ENCODE measurements around the gene SMAD6.

Gene SMAD6

DNA sequence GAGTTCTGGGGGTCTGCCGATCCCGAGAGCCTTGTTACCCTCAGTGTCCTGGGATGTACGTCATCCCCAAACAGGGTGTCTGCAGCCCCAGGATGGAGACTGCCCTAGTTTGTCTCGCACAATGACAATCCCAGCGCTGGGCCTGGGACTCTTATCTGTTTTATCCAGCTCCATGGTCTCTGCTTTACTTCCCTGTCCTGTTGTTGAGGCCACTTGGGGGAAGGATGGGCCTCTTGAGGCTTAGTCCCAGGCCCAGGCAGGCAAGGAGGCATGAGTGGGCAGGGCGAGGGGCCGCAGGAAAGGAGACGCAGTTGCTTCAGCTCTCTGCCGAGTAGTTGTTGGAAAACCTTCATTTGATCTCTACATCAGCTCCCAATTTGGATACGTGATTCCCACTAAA is 17.4 kb downstream of the SMAD6 start:
- no peak for DNase-seq (ENCODE audit: extremely low read depth in 1 of 2, low read depth in 1 of 2)

DNA sequence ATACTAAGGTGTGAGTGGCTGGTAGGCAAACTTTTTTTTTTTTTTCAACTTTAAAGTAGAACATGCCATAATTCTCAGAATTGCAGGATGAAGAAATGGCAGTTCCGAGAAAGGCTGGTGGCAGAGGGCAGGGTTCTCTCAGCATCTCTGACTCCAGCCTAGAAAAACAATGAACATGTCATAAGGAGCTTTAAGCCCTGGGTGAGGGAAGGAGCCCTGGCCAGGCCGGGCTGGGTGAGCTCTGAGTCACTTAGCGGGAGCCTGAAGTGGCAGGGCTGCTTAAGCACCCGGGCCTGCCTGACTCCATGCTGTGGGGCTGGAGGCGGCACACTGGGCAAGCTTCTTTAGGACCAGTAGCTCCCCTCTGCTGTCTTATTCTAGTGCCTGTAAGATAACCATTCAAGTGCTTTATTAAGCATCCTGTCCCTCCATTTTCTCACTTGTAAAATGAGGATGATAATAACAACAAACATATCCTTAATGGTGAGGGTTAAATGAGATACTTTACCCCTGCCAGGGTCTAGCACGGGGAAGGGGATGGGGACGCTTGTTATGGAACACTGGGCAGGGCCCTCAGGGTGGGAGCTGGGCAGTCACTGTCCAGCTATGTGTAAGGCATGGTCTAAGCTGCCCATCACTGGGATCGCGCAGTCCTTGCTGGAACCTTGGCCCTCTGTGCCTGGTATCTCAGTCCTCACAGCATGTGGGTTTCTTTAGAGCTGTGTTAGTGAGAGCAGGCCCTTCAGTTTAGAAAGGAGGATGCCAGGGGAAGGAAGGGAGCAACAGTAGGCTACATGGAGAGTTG is 18.4 kb downstream of the SMAD6 start:
- no peak for DNase-seq (ENCODE audit: extremely low read depth in 1 of 2, low read depth in 1 of 2)

GRCh38 chr15:66721020-66721419 is 19.0 kb downstream of the SMAD6 start:
- DNase-seq (ENCODE audit: extremely low read depth in 1 of 2, low read depth in 1 of 2), result no peak

- no peak for DNase-seq (ENCODE audit: extremely low read depth in 1 of 2, low read depth in 1 of 2)
Observed at GRCh38 chr15:66721501-66721937, 19.5 kb downstream of the SMAD6 start.

- no peak for DNase-seq (ENCODE audit: extremely low read depth in 1 of 2, low read depth in 1 of 2)
Observed at GRCh38 chr15:66721954-66722353, 19.9 kb downstream of the SMAD6 start.

DNA sequence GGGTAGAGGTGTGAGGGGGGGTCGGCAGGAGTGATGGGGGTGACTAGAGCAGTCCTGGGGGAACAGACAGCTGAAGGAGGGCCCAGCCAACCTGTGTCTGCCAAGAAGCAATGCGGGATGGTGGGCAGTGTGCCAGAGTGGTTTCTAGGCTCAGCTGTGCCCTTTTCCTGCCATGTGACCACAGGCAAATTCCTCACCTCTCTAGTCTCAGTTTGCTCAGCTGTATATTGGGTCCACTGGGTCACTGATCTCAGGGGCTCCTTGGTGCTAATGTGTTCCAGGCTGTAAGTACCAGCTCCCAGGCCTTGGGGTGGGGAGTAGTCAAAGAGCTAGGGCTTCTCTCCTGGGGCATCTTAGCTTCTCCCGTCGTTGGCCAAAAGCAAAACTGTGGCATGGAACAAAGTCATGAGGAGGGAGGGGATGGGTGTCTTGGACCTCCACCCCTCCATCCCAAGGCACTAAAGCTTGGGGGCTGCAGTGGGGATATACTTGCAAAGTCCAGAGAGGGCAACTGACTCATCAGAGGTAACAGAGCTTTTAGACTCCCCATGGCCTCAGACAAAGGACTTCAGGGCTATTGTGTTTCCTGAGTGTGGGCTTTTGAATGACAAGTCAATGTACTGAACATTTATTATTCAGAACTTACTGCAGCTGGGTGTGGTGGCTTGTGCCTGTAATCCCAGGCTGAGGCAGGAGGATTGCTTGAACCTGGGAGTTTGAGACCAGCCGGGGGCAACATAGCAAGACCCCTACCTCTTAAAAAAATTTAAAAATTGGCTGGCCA is 20.9 kb downstream of the SMAD6 start:
- DNase-seq (ENCODE audit: extremely low read depth in 1 of 2, low read depth in 1 of 2), result no peak

DNA sequence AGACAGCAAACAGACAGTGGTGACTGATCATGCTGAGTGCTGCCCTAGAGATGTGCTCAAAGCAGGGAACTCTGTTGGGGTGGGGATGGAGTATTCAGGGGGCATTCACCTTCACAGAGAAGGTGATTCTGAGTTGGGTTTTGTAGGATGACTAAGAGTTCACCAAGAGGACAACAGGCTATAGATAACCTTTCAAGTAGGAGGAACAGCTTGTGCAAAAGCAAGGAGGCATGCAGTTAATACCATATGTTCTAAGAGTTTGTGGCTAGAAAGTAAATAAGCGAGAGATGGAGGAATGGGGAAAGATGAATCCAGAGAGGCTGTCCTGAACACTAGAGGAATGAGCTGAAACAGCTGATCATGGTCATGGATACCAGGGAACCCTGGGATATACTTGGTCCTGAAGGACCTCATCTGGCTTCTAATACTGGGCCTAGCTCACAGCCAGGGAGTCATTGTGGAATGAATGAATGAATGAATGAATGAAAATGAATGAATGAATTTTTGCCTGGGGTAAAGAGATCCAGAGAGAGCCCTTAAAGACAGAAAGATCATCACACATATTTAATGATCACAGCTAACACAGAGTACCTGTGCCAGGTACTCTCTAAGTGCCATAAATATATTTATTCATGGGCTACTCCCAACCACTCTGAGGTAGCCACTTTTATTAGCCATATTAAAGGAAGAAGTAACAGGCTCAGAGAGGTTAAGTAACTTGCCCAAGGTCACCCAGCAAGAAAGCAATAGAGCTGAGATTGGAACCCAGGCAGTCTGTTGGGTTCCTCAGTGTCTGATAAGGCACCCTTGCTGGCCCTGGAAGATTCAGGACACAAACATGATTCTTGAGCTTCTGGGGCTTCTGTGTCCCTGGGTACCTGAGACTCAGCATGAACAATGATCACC is 22.0 kb downstream of the SMAD6 start:
- DNase-seq (ENCODE audit: extremely low read depth in 1 of 2, low read depth in 1 of 2), result no peak

GRCh38 chr15:66724732-66725463 is 22.9 kb downstream of the SMAD6 start:
- no peak for DNase-seq (ENCODE audit: extremely low read depth in 1 of 2, low read depth in 1 of 2)

- DNase-seq (ENCODE audit: extremely low read depth in 1 of 2, low read depth in 1 of 2), result no peak
Observed at GRCh38 chr15:66725464-66725785, 23.4 kb downstream of the SMAD6 start.

- DNase-seq (ENCODE audit: extremely low read depth in 1 of 2, low read depth in 1 of 2), result no peak
Observed at GRCh38 chr15:66726386-66726785, 24.4 kb downstream of the SMAD6 start.

DNA sequence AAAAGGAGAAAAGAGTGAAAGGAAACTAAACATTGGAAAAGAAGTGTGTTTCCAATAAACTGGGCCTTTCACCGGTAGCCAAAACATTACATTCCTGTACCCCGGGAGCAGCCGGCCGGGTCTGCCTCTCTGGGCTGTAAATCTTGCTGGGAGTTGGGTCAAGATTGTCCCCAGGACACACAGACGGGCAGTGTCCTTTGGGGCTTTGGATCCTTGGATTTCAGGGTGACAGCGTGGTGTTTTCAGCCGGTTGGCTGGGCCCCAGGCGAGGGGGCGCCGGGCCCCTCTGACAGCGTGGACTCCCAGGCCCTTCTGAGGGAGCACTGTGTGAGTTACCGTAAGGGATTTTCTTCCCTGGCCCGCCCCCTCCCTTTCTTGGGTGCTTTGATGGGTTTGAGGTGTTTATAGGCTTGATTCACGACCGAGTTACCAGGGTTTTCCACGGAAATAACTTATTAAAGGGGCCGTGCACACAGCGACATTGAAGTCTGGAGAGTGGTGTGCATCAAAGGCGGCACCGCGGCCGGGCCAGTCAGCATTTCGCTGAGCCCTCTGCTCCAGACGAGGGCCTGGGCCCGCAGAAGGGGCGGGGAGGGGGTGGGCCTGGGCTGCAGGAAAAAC is 27.4 kb downstream of the SMAD6 start:
- DNase-seq (ENCODE audit: extremely low read depth in 1 of 2, low read depth in 1 of 2), result no peak

- DNase-seq (ENCODE audit: extremely low read depth in 1 of 2, low read depth in 1 of 2), result no peak
Observed at GRCh38 chr15:66730168-66731021, 28.4 kb downstream of the SMAD6 start.

- DNase-seq (ENCODE audit: extremely low read depth in 1 of 2, low read depth in 1 of 2), result no peak
Observed at GRCh38 chr15:66733976-66734375, 31.9 kb downstream of the SMAD6 start.

- DNase-seq (ENCODE audit: extremely low read depth in 1 of 2, low read depth in 1 of 2), result no peak
Observed at GRCh38 chr15:66734961-66735908, 33.2 kb downstream of the SMAD6 start.

- DNase-seq (ENCODE audit: extremely low read depth in 1 of 2, low read depth in 1 of 2), result no peak
Observed at GRCh38 chr15:66735909-66736305, 33.9 kb downstream of the SMAD6 start.

GRCh38 chr15:66737243-66738010 is 35.4 kb downstream of the SMAD6 start:
- no peak for DNase-seq (ENCODE audit: extremely low read depth in 1 of 2, low read depth in 1 of 2)

- no peak for DNase-seq (ENCODE audit: extremely low read depth in 1 of 2, low read depth in 1 of 2)
Observed at GRCh38 chr15:66738116-66738515, 36.1 kb downstream of the SMAD6 start.

All from activated CD8-positive, alpha-beta memory T cell treated with anti-CD3 and anti-CD28 coated beads for 1 hour (primary cell).